ENCODE measurements around the gene UBE3C. TPM values are rescaled to one million over a fixed set of nuclear protein-coding genes. Genes with fewer than 3 reads are reported as not detected.

UBE3C gene
- total RNA-seq, 4 donors from 2014 or later = 60.7 to 68.7 (median 64.7) TPM

- H3K36me3 ChIP-seq = peaks cover 0 to 86% (median 12%) of the 10 kb centered on the region in 3 donors
- no peak for DNase-seq (ENCODE audit: low spot score in 2 of 2)
- TF ChIP-seq EP300 (IDR thresholded peaks at IDR 0.05) (no peak), CTCF (IDR thresholded peaks at IDR 0.05) (no peak), POLR2A (IDR thresholded peaks at IDR 0.05) (no peak)
These were observed 128.8 kb downstream of the UBE3C start for GRCh38 chr7:157267516-157267915.

GRCh38 chr7:157267956-157268355, 129.2 kb downstream of the UBE3C start:
- Histone ChIP-seq H3K36me3 (peaks cover 0 to 82% (median 12%) of the 10 kb centered on the region in 3 donors), H3K9me3 (no peaks in the 10 kb centered on the region), H3K27me3 (no peaks in the 10 kb centered on the region), H3K4me1 (peaks cover 0 to 18% (median 7%) of the 10 kb centered on the region in 4 donors), H3K4me3 (no peak overlapping the region), H3K27ac (no peak overlapping the region)
- TF ChIP-seq CTCF (IDR thresholded peaks at IDR 0.05) = no peak
- no peak for TF ChIP-seq POLR2A (IDR thresholded peaks at IDR 0.05)
- TF ChIP-seq EP300 (IDR thresholded peaks at IDR 0.05) = no peak
- 92 to 94% methylated on average over 5 of the region's 5 CpGs for WGBS, 2 donors
- DNase-seq (ENCODE audit: low spot score in 2 of 2) = no peak

More at GRCh38 chr7:157267516-157267915, 128.8 kb downstream of the UBE3C start:
- Histone ChIP-seq H3K4me3 (no peak overlapping the region), H3K9me3 (no peaks in the 10 kb centered on the region), H3K4me1 (peaks cover 0 to 14% (median 6%) of the 10 kb centered on the region in 4 donors), H3K27ac (no peak overlapping the region), H3K27me3 (no peaks in the 10 kb centered on the region)
- WGBS, 2 donors = 89 to 91% methylated on average over 13 of the region's 13 CpGs

- TF ChIP-seq CTCF (IDR thresholded peaks at IDR 0.05) (no peak), POLR2A (IDR thresholded peaks at IDR 0.05) (no peak), EP300 (IDR thresholded peaks at IDR 0.05) (no peak)
These were observed 129.8 kb downstream of the UBE3C start for GRCh38 chr7:157268540-157268939.

GRCh38 chr7:157269341-157270059, 130.8 kb downstream of the UBE3C start:
- WGBS, 2 donors = 84 to 85% methylated on average over 16 of the region's 16 CpGs
- Histone ChIP-seq H3K4me1 (peaks cover 4 to 29% (median 16%) of the 10 kb centered on the region in 4 donors), H3K27me3 (no peaks in the 10 kb centered on the region), H3K4me3 (no peak overlapping the region), H3K36me3 (peaks cover 0 to 69% (median 12%) of the 10 kb centered on the region in 3 donors), H3K27ac (no peak overlapping the region), H3K9me3 (no peaks in the 10 kb centered on the region)
- DNase-seq (ENCODE audit: low spot score in 2 of 2) = no peak
- TF ChIP-seq POLR2A (IDR thresholded peaks at IDR 0.05) = no peak
- TF ChIP-seq EP300 (IDR thresholded peaks at IDR 0.05) = no peak
- TF ChIP-seq CTCF (IDR thresholded peaks at IDR 0.05) = no peak

More at GRCh38 chr7:157268540-157268939, 129.8 kb downstream of the UBE3C start:
- peaks cover 3 to 24% (median 12%) of the 10 kb centered on the region in 4 donors for H3K4me1 ChIP-seq
- H3K4me3 ChIP-seq = no peak overlapping the region
- no peak overlapping the region for H3K27ac ChIP-seq
- peaks cover 0 to 76% (median 12%) of the 10 kb centered on the region in 3 donors for H3K36me3 ChIP-seq
- no peaks in the 10 kb centered on the region for H3K27me3 ChIP-seq
- WGBS, 2 donors = 84 to 87% methylated on average over 13 of the region's 13 CpGs
- no peak for DNase-seq (ENCODE audit: low spot score in 2 of 2)
- H3K9me3 ChIP-seq = no peaks in the 10 kb centered on the region

- no peaks in the 10 kb centered on the region for H3K9me3 ChIP-seq
- no peak for TF ChIP-seq CTCF (IDR thresholded peaks at IDR 0.05)
- TF ChIP-seq EP300 (IDR thresholded peaks at IDR 0.05) = no peak
- no peak overlapping the region for H3K27ac ChIP-seq
- H3K4me1 ChIP-seq = peaks cover 4 to 29% (median 16%) of the 10 kb centered on the region in 4 donors
- H3K4me3 ChIP-seq = no peak overlapping the region
- H3K27me3 ChIP-seq = no peaks in the 10 kb centered on the region
- H3K36me3 ChIP-seq = peaks cover 0 to 64% (median 12%) of the 10 kb centered on the region in 3 donors
- no peak for DNase-seq (ENCODE audit: low spot score in 2 of 2)
- 84 to 92% methylated on average over 3 of the region's 3 CpGs for WGBS, 2 donors
These were observed 131.3 kb downstream of the UBE3C start for GRCh38 chr7:157270060-157270444.
